HTR-8/SVneo (cell line): ENCODE results near the gene MIGA1.
A peak's percentile ranks its signal among the peaks of the same experiment; 100 is the strongest.
"Not testable (repeated sequence)": the region's sequence is repeated elsewhere in the genome, so short reads cannot be mapped to it uniquely, and the experiment has no call there.

Experiments
- DNase-seq: peaks from one replicate; pipeline ENCODE4 v3.0.0; 2011; ENCODE audit warnings: low spot score, mixed read lengths; ENCODE audit not compliant: insufficient read length
- FAIRE-seq: peaks from 2 replicates; lab custom pipeline; 2011; peaks lifted over from hg19 to GRCh38; lab: Jason Lieb, UNC

The MIGA1 gene

DNA sequence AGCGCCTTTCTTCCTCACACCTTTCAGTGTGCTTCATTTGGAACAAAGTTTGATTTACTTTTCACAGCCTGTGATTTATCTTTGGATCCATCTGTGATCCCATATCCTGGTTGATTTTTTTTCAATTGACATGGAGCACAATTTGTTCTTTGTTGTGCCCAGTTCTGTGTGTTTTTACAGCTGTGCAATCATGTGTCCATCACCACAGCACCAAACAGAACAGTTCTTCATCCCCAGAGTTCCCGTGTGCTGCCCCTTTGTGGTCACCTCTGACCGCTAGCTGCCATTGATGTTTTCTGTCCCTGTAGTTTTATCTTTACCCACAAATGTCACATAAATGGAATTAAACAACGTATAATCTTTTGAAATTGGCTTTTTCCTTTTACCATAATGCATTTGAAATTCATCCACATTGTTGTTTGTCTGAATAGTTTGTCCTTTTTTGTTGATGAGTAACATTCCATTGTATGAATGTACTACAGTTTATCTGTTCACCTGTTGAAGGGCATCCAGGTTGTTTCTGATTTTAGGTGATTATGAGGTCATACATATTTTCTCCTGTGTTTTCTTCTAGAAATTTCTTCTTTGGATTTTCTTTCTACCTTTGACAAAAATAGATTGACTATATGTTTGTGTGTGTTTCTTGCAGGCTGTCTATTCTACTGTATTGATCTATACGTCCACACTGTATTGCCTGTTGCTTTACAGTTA is 17.4 kb downstream of the MIGA1 start:
- FAIRE-seq, result no peak
- DNase-seq, result no peak

- DNase-seq (no peak), FAIRE-seq (no peak)
Measured at GRCh38 chr1:77797991-77798390, 18.5 kb downstream of the MIGA1 start.

DNA sequence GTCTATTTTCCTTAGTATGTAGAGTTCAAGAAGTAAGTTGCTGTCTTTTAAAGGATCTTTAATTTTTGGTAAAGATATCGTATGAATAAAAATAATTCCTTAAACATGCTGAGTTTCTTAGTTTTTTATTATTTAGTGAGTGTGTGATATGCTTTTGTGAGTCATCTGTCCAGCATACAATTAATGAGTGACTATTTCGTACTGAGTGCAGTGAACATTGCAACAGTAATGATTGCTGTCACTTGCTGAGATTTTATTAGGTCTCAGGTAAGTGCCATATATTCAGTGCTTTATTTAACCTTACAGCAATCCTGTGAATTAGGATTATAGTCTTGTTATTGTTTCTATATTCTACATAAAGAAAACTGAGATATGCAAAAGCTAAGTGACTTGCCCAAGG is 22.6 kb downstream of the MIGA1 start:
- FAIRE-seq (no peak), DNase-seq (no peak)

DNA sequence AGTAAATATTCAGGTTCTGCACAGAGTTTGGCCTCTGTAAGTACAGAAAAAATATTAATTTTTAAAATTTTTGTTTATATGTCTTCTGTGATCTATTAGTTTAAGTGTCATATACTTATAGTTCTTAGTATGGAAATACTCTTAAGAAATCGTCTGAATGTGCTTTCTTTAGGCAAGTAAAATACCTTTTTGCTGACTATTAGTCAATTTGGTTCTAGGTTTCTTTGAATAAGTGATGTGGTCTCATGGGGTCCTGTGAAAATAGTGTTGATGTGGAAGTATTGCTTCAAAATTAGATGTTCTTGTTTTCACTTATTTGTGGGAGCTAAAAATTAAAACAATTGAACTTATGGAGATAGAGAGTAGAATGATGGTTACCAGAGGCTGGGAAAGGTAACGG is 23.9 kb downstream of the MIGA1 start:
- FAIRE-seq (no peak), DNase-seq (no peak)

DNA sequence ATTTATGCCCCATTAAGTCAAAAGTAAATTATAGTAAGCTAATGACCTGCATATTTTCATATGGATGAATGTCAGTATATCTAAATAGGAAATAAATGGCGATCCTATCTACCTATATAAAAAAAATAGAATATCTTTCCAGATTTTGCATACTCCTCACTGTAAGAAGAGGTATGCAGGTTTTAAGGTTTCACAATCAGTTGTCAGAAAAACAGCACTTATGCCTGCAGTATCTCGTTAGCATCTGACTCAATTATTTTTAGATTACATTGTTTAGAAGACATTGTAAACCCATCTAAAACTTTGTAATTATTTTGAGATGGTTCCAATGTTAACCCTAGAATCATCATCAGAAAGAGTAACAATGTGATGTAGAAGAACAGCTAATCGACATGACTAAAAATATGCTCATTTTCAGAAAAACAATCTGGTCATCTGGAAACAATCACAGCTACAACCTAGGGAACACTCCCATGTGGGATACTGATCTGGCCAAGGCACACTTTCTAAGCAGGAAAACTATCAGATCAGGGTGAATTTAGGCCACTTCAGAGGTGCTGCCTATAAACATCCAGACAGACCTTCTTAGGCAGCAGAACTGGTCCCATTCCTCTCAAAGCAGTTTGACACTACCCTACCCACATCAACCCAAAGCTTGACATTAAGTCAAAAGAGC is 30.5 kb downstream of the MIGA1 start:
- not testable (repeated sequence) for DNase-seq, FAIRE-seq

DNA sequence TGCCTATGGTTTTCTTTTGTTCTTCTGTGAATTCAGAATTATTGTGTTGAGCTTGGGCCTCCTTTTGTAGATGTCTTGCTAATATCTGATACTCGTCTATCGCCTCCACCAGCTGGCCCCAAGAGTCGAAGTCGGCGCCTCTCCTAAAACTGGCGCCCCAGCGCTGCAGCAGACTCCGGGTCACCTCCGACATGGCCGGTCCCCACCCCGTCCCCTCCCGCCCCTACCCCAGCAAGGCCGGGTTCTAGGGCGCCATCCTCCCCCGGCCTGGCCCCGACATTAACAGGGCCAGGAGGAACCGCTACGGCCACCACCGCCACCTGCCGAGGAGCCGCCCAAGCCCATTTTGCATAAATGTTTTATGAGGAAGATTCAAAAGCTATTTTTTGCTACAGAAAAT is 32.1 kb downstream of the MIGA1 start:
- FAIRE-seq, DNase-seq: not testable (repeated sequence)

DNA sequence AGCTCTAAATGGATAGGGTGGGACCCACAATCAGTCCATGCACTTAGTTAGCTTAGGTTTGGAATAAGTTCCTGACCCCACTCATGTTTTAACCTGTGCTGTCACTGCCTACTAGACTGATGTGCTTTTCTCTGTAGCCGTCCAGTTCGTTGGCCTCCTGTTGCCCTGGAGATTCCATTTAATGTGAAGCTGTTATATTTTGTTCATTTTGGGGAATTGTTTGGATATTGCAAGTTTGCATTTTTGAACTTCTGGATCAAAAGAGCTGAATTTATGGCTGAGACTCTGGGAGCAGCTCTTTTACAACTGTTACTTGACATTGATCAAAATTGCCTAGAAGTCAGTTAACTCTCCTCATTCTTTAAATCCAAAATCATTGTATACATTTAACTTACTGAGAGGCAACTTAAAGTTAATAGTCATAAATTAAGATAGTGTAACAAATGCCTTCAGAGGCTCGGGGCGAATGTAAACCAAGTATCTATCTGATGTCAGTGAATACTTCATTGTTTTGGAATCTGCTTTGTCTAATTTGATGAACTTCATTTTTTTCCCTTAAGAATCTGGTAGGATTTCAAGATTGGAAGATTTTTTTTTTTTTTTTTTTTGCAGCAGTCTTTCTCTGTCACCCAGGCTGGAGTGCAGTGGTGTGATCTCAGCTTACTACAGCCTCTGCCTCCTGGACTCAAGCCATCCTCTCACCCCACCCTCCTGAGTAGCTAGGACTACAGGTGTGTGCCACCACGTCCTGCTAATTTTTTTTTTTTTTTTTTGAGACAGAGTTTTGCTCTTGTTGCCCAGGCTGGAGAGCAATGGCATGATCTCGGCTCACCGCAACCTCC is 38.1 kb downstream of the MIGA1 start:
- DNase-seq (no peak), FAIRE-seq (no peak)

- DNase-seq, result no peak
- no peak for FAIRE-seq
Measured at GRCh38 chr1:77820121-77820520, 40.7 kb downstream of the MIGA1 start.

DNA sequence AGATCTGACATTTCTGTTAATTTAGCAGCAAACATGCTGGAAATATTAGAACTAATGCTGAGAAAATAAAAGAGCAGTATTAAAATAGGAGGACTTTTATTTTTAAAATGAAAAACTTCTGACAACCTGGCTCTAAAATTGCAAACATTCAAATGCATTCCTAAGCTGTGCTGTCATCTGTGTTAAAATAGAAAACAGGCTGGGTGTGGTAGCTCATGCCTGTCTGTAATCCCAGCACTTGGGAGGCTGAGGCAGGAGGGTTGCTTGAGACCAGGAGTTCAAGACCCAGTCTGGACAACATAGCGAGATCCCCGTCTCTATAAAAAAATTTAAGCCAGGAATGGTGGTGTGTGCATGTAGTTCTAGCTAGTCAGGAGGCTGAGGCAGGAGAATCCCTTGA is 44.6 kb downstream of the MIGA1 start:
- FAIRE-seq, result no peak
- DNase-seq, result no peak

DNA sequence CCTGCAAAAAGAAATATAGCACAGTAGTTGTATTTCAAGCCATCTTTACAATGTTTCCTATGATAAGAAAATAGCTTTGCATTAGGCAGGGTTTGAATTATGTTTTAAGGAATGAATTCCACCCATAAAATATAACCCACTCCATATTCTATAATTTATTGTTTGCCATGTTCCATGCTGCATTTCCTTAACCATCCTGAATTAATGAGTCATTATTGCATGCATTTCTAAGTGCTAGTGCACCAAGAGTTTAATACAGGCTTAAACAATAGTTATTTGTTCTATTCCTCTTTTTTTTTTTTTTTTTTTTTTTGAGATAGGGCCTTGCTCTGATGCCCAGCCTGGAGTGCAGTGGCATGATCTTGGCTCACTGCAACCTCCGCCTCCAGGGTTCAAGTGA is 45.2 kb downstream of the MIGA1 start:
- FAIRE-seq, result no peak
- DNase-seq, result no peak

GRCh38 chr1:77825131-77825709 is 45.8 kb downstream of the MIGA1 start:
- FAIRE-seq (no peak), DNase-seq (peak; percentile 36)

DNA sequence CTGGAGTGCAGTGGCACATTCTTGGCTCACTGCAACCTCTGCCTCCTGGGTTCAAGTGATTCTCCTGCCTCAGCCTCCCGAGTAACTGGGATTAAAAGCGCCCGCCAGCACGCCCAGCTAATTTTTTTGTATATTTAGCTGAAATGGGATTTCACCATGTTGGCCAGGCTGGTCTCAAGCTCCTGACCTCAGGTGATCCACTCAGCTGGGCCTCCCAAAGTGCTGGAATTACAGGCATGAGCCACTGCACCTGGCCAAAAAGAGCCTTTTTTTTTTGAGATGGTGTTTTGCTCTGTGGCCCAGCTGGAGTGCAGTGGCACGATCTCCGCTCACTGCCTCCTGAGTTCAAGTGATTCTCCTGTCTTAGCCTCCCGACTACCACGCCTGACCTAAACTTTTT is 47.4 kb downstream of the MIGA1 start:
- not testable (repeated sequence) for DNase-seq, FAIRE-seq

GRCh38 chr1:77828098-77828497 is 48.6 kb downstream of the MIGA1 start:
- no peak for DNase-seq
- no peak for FAIRE-seq

DNA sequence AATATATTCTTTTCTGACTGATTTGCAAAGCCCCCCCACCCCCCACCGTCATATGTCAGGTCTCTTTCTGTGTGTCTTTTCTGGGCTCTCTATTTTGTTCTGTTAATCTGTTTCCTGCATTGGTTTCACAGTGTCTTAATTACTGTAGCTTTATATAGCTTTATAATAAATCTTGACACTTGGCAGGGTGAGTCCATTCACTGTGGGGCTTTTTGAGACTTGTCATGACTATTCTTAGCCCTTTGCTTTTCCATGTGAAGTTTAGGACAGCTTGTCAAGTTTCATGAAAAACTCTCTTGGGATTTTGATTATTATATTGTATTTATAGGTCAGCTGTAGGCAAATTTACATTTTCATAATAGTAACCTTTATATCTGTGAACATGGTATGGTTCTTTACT is 50.4 kb downstream of the MIGA1 start:
- no peak for FAIRE-seq
- DNase-seq, result no peak

- FAIRE-seq, result no peak
- no peak for DNase-seq
Measured at GRCh38 chr1:77830946-77831345, 51.5 kb downstream of the MIGA1 start.

GRCh38 chr1:77831566-77831965 is 52.1 kb downstream of the MIGA1 start:
- FAIRE-seq, result no peak
- DNase-seq, result no peak

DNA sequence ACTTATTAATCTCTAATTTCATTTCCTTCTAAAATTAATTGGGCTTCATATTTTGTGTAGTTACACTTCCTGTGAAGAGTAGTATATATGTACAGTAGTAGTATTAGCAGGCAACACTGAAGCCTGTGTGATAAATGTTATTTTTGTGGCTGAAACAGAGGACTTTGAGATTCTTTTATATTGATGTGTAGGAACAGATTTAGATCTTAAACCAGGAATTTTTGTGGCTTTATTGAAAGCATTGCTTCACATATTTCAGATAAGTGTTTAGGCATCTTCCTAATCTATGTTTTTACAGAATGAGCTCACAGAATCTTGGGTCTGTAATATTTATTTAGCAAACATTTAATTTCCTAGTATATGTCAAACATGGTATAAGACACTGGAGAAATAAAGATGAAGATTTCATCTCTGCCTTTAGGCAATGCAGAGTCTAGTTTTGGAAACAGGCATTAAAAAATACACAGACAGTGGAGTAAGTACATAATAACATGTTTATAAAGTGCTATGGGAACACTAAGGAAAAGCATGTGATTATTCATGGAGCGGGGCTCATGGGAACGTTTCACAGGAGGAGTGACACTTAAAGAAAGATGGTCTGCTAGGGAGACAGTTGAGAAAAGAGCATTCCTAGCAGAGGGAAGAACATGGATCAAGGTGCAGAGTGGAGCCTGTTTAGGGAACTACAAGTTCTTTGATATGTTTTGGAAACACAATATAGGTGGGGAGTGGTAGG is 52.7 kb downstream of the MIGA1 start:
- FAIRE-seq, result no peak
- no peak for DNase-seq

DNA sequence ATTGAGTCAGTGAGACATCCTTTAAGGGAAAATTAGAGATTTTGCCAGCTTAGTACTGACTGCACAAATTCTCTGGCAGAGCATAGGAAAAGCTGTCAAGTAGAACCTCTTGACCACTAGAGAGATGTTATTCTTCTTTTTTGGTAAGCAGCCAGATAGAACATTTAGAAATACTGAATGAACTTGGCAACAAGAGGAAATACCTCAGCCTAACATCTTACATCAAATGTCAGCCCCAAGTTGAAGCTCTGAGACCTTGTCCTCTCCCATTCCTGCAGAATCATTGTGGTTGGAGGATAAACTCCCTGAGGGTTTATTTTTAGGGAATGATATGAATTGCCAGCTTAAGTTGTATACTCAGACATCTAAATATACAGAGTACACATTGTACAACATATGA is 53.5 kb downstream of the MIGA1 start:
- peak; percentile 13 for DNase-seq
- peak; percentile 38 for FAIRE-seq

DNA sequence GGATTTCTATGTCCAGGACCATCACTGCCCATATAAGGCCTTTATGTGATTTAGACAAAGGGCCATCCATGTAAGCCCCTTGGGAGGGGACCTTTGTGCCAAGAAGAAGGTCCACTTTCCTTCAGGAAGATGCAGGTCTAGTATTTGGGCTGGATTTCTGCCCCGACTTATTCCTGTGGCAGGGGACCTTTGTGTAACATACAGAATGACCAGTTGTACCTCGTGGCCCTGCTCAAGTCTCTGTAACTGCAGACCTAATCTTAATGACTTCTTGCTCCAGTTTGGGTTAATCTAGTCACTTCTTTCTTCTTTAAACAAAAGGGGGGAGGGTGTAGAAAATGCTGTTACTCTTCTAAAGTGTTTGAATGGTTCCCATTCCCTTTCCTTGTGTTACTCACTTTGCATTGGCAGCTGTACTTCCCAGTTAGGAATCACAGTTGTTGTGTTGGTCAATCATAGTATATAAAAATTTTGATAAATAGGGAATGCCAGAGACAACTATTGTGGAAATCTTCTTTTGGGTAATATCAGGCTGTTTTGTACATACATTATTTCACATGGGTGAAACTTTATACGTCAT is 54.2 kb downstream of the MIGA1 start:
- no peak for DNase-seq
- no peak for FAIRE-seq
